Stimulated activated CD4-positive, alpha-beta T cell treated with anti-CD3 and anti-CD28 coated beads, Interleukin-4, amount 100 ng/mL, for 4 hours (primary cell): ENCODE results near the gene SRSF7.
"Not testable (repeated sequence)": the region's sequence is repeated elsewhere in the genome, so short reads cannot be mapped to it uniquely, and the experiment has no call there.

ENCODE experiments used
- DNase-seq, 2 experiments: peaks; one replicate each; pipeline ENCODE4 v3.0.0-alpha.2; 2020

SRSF7 gene

DNA sequence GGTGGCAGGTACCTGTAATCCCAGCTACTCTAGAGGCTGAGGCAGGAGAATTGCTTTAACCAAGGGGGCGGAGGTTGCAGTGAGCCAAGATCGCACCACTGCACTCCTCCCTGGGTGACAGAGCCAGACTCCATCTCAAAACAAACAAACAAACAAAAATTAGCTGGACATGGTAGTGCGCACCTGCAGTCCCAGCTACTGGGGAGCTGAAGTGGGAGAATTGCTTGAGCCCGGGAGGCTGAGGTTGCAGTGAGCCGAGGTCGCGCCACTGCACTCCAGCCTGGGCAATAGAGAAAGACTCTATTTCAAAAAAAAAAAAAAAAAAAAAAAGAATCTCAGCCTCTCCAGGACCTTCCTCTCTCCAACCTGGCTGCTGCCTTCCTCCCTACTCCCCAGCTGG is 20.1 kb downstream of the SRSF7 start:
- no peak for DNase-seq

DNA sequence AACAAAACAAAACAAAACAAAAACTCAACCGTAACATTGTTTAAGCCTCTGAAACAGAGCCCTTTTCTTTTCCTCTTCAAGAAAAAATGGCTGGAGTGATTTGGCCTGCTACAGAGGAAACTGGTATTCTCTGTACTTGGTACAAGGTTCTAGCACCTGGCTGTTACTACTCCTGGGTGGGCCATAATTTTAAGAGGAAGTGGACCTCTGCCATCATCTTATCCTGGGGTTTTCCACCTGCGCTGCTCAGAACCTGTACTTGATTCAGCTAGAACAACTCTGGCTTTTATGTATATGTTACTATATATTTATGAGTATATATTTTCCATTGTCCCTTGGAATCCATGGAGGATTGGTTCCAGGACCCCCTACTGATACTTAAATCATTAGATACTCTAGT is 22.5 kb downstream of the SRSF7 start:
- DNase-seq: no peak

GRCh38 chr2:38727661-38728060 is 23.5 kb downstream of the SRSF7 start:
- no peak for DNase-seq

DNA sequence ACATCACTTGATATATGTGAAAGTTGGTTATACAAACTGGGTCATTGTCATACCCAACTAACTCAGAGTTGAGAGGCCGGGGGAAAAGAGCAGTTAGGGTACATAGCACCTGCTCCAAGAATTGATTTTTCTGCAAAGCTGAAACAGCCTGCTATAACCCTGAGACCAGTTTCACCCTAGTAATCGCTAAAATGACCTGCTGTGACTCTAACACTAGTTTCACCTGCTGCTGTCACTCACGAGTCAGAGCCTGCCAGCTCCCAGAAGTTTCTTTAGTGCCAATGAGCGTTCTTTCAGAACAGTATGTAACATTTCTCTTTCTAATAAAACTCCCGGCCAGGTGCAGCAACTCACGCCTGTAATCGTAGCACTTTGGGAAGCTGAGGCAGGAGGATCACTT is 28.0 kb downstream of the SRSF7 start:
- no peak for DNase-seq

DNA sequence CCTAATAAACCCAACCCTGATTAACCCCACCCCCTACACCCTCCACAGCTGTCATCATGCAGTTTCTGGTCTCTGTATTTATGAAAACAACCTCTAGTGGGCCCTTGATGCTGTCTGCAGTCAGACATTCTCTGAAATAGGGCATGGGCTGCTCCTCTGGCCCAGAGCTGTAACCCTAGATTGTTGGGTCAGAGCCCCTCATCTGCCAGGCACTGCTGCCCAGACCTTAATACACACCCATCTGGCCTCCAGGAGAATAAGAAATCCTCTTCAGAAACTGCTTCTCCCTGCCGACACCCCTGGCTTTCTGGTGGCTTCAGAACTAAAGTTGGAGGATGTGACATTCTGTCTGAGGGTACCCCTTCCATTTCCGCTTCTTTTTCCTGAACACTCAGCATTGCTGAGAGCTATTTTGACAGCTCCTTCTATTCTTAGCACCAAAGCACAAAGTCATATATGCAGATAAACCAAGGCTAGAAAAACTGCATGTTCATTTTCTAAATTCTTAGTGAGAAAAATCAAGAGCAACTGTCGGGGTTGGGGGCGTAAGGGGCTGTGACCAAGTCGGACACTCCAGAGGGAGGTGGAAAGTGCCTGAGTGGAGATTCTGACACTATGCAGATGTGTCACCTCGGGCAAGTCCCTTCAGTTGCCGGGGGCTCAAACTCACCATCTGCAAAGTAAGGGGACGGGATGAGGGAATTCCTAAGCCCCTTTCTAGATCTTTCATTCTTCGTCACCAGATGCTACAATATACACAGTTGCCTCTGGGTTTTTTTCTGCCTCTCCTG is 28.7 kb downstream of the SRSF7 start:
- DNase-seq: peak; percentile 56 to 62

DNA sequence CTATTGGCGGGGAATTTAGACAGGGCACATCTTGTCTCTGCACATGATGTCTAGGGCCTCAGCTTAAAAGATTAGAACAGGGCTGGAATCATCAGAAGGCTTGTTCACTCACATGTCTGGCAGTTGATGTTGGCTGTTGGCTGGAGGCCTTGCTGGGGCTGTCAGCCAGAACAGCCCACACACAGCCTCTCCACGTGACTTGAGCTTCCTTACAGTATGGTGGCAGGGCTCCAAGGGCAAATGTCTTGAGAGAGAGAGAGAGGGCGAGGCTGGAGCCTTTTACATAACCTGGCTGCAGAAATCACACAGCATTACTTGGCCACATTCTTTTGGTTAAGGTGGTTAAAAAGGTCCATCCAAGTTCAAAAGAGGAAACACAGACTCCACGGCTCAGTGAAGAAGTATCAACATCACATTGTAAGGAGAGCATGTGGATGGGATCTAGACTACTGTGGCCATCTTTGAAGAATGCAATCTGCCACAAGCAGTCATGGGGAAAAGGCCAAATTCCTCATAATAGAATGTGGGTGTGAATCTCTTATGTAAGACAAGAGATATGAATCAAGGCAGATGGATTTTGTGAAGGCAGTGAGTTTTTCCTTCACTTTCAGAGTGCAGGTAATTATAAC is 30.4 kb downstream of the SRSF7 start:
- DNase-seq: no peak

DNA sequence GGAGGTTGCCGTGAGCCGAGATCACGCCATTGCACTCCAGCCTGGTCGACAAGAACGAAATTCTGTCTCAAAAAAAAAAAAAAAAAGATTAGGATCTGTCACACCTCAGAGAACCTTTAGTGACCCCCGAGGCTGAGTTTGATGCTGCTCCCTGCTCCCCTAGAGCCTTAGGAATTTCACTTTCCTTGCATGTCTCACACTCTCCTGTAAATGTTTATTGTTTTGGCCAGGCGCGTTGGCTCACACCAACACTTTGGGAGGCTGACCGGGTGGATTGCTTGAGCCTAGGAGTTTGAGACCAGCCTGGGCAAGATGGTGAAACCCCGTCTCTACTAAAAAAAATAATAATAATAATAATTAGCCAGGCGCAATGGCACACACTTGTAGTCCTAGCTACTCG is 31.5 kb downstream of the SRSF7 start:
- DNase-seq: no peak

- no peak for DNase-seq
Observed at GRCh38 chr2:38718601-38719000, 32.6 kb downstream of the SRSF7 start.

DNA sequence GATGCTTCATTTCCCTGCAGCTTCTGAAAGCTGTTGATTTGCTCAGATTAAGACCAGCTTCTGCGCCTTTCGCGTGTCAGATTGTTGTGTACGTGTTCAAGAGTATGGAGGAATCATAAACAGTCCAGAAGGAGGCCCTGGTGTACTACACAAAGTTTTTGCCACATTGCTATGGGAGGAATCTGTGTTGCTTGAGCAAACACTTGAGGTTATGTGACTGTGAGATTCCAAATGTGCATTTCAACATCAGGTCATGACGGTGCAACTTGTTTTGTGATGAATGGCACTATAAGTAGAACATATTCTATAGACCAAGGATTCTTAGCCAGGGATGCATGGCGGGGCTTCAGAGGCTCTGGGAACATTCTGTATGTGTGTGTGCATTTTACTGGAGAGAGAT is 35.0 kb downstream of the SRSF7 start:
- DNase-seq: no peak

- not testable (repeated sequence) for DNase-seq
Observed at GRCh38 chr2:38714941-38715340, 36.2 kb downstream of the SRSF7 start.

DNA sequence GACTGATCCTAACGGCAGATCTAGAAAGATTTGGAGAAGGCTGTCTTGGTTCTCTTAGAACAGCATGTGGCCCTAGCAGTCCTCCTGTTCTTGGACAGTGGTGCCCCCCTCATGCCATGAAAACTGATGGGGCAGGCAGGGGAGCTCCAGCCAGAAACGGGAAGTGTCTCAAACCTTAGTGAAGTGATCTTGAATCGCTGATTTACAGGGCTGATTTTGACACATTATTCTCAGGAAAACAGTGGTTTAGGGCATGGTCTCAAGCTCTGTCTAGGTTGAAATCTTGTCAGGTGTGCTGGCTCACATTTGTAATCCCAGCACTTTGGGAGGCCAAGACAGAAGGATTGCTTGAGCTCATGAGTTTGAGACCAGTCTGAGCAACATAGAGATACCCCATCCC is 37.8 kb downstream of the SRSF7 start:
- DNase-seq: no peak

DNA sequence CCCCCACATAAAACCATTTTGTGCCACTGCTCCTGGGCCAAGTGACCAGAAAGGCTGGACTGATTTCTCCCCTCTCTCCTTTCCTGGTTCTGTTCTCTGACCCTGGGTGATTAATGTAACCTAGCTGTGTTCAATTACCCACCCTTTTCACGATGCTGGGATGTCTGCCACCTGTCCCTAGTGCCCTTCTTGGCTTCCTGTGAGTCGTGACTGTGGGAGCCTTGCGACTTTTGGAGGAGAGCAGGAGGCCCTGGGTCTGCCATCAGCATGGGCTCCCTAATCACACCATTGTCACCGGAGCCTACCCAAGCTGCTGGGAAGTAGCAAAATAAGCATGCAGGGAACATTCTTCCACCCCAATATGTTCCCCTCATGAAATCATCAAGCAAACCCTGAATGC is 38.3 kb downstream of the SRSF7 start:
- no peak for DNase-seq

DNA sequence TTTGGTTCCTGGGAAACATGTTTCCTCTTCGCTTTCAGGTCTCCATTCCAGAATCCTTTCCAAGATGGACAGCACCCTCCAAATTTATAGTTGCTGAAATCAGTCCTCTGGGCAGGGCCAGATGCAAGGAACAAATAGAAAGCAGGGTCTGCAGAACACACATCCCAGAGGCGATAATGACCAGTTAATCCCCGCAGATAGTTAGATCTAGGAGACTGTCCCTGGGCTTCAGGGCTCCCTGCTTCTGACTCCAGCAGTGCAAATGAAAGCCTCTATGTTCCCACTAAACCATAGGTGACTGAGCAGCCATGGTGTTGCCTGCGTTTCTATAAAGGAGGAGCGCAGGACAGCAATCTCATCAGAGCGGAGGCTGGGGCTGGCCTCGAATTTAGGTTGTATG is 38.7 kb downstream of the SRSF7 start:
- no peak for DNase-seq

DNA sequence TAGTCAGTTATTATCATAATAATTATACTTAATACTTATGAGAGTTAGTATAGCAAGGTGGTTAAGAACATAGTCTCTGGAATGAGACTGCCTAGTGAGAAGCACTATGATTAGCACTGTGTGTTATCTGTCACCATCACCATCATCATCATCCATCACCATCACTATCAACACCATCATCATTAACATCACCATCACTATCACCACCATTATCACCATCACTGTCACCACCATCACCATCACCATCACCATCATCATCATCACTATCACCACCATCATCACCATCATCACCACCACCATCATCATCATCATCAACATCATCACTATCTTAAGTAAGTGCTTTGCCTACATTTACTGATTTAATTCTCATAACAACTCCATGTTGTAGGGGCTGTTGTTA is 39.6 kb downstream of the SRSF7 start:
- no peak for DNase-seq

DNA sequence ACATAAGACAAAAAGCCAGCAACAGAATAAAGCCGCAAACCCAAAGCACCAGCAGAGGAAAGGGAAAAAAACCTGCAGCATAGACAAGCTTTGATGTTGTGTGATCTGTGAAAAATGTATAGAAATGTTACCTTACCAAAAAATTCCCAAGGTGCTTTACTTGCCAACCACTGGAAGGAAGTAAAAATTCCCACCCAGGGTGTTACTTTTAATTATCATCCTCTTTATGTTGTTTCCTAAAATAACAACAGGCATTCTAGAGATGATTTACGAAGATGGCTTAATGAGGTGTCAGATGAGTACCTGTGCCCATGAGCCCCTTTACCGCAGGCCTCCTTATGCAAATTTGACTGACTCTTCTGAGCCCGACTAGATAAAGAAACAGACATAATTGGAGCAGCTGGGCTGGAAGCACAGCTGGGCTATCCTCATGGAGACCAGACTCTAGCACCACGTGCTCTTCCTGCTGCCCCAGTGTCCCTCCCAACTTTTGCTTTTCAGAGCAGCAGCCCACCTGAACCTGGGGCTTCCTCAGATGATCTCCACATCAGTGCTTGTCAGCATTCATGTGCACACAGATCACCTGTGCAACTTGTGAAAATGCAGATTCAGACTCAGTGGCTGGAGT is 41.5 kb downstream of the SRSF7 start:
- peak in 1 of 2 experiments; percentile 31 for DNase-seq

GRCh38 chr2:38708900-38709566 is 42.1 kb downstream of the SRSF7 start:
- DNase-seq: no peak

- DNase-seq: not testable (repeated sequence)
Observed at GRCh38 chr2:38708491-38708890, 42.7 kb downstream of the SRSF7 start.

GRCh38 chr2:38706846-38707345 is 44.3 kb downstream of the SRSF7 start:
- DNase-seq: no peak

- no peak for DNase-seq
Observed at GRCh38 chr2:38704664-38705063, 46.5 kb downstream of the SRSF7 start.

GRCh38 chr2:38703336-38703735 is 47.8 kb downstream of the SRSF7 start:
- DNase-seq: not testable (repeated sequence)

- DNase-seq: no peak
Observed at GRCh38 chr2:38702413-38702812, 48.7 kb downstream of the SRSF7 start.

DNA sequence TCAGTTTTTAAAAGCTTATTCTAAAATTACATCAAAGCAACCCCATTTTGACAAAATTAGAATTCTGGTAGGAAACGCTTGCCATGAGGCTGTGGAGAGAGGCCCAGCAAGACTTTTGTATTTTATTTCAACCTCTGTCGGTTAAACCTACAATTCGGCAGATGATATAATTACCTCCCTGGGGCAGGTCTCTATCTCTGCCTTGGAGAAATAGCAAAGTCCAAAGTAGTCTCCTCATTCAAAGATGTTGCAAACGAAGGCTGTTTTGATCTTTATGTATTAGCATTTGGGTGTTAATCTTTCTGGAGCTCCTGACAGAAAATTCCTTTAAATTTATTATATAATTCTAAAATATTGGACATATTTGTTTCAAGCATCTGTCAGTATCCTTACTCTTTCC is 49.6 kb downstream of the SRSF7 start:
- no peak for DNase-seq

GRCh38 chr2:38700881-38701458 is 50.2 kb downstream of the SRSF7 start:
- no peak for DNase-seq
